ENCODE results near the gene FOSL2.
A peak's percentile ranks its signal among the peaks of the same experiment; 100 is the strongest.

Gene FOSL2

DNA sequence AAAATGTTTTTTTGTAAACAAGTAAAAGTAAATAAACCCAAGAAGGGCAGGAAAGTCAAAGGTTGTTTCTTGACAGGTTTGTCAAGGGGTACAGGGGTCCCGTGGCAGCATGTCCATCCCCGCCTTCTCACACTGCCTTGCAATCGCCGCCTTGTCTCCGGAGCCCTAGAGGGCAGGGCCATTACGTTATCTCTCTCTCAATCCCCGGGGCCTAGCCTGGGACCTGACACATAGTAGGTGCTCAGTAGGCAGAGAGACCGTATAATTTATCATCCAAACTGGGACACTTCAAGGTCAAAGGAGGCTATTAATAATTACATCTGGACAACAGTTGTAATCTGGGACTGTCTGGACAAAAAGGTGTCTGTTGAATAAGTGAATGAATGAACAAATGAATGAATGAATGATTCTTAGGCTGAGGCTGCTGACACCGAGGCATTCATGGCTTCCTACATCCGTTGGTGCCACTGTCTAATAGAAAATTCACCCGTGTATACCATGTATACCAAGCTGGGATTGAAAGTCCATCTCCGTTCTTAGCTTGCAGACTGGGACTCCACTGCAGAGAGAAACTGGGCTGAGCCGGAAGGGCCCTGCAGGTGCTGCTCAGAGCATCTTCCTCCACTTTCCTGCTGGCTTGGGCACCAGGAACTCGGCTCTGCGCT, 58.4 kb downstream of the FOSL2 start:
- ChIA-PET POLR2A (no interaction called here), CTCF (interaction anchor here (0.6 to 0.7 kb wide), 3 partner anchors 112 to 759 kb away, joined by 3 read pairs; no protein-coding TSS in a partner anchor)
- Histone ChIP-seq H3K36me3 (ENCODE audit: control insufficient read depth in 2 of 2, insufficient read depth in 1 of 2, low read length in 2 of 2) (no peaks in the 10 kb centered on the region), H3K4me3 (ENCODE audit: low read depth, low read length) (no peak overlapping the region), H3K27ac (ENCODE audit: extremely low read depth, low read depth, low read length) (no peak overlapping the region), H3K4me1 (ENCODE audit: control insufficient read depth, insufficient read depth, low read length) (peaks cover 3% of the 10 kb centered on the region; the same call in 1 of the 2 replicates), H3K9me3 (ENCODE audit: control insufficient read depth, insufficient read depth, low read depth, low read length) (no peaks in the 10 kb centered on the region)
- TF ChIP-seq, protein P1, sequence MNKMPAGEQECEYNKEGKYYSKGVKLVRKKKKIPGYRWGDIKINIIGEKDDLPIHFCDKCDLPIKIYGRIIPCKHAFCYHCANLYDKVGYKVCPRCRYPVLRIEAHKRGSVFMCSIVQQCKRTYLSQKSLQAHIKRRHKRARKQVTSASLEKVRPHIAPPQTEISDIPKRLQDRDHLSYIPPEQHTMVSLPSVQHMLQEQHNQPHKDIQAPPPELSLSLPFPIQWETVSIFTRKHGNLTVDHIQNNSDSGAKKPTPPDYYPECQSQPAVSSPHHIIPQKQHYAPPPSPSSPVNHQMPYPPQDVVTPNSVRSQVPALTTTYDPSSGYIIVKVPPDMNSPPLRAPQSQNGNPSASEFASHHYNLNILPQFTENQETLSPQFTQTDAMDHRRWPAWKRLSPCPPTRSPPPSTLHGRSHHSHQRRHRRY (tag by site-specific recombination; IDR thresholded peaks at IDR 0.05): no peak
- TF ChIP-seq ZNF2 (tag by site-specific recombination; IDR thresholded peaks at IDR 0.05) (no peak), YY1 (tag by site-specific recombination; IDR thresholded peaks at IDR 0.05) (no peak), IKZF3 (tag by site-specific recombination; IDR thresholded peaks at IDR 0.05) (no peak), ZNF837 (tag by site-specific recombination; IDR thresholded peaks at IDR 0.05) (no peak), ZNF768 (tag by site-specific recombination; IDR thresholded peaks at IDR 0.05) (no peak)

DNA sequence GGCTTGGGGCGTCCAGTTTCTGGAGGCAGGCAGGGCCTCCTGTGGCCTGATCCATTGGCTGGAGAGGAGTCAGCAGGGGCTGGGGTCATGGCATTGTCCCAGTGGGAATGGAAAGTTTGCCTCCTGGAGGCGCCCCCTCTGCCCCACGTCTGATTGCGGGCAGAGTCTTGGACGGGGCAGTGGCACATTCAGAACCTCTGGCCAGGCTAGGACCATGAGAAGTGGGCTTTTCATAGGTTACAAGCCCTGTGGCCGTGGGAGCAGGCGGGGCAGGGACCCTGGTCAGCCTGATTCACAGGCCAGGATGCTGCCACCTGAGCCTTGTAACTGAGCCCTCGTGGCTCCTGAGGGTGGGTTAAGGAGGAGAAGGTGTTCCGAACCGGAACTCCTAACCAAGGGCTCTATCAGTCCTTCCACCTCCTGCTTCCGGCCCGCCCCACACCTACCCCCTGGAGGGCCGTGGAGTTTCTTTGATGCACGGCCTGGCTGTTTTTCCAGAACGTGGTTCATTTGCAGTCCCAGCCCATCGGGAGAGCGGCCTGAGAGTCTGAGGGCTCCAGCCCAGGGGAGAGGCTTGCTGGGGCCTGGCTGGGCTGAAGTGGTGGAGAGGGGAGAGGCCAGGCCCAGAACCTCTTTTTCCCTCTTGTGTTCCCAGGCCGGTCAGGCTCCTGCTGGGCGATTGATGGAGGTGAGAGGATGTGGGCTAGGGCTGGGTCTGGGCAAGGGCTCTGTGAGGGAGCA, 59.3 kb downstream of the FOSL2 start:
- no peaks in the 10 kb centered on the region for H3K9me3 ChIP-seq (ENCODE audit: control insufficient read depth, insufficient read depth, low read depth, low read length)
- ChIA-PET CTCF (interaction anchor here (0.5 to 1.4 kb wide), 11 partner anchors 8 to 769 kb away, joined by 3 to 7 read pairs (median 4); no protein-coding TSS in a partner anchor), POLR2A (no interaction called here)
- no peak overlapping the region for H3K4me3 ChIP-seq (ENCODE audit: low read depth, low read length)
- TF ChIP-seq ZNF571 (tag by site-specific recombination; IDR thresholded peaks at IDR 0.05): no peak
- TF ChIP-seq, protein P2, sequence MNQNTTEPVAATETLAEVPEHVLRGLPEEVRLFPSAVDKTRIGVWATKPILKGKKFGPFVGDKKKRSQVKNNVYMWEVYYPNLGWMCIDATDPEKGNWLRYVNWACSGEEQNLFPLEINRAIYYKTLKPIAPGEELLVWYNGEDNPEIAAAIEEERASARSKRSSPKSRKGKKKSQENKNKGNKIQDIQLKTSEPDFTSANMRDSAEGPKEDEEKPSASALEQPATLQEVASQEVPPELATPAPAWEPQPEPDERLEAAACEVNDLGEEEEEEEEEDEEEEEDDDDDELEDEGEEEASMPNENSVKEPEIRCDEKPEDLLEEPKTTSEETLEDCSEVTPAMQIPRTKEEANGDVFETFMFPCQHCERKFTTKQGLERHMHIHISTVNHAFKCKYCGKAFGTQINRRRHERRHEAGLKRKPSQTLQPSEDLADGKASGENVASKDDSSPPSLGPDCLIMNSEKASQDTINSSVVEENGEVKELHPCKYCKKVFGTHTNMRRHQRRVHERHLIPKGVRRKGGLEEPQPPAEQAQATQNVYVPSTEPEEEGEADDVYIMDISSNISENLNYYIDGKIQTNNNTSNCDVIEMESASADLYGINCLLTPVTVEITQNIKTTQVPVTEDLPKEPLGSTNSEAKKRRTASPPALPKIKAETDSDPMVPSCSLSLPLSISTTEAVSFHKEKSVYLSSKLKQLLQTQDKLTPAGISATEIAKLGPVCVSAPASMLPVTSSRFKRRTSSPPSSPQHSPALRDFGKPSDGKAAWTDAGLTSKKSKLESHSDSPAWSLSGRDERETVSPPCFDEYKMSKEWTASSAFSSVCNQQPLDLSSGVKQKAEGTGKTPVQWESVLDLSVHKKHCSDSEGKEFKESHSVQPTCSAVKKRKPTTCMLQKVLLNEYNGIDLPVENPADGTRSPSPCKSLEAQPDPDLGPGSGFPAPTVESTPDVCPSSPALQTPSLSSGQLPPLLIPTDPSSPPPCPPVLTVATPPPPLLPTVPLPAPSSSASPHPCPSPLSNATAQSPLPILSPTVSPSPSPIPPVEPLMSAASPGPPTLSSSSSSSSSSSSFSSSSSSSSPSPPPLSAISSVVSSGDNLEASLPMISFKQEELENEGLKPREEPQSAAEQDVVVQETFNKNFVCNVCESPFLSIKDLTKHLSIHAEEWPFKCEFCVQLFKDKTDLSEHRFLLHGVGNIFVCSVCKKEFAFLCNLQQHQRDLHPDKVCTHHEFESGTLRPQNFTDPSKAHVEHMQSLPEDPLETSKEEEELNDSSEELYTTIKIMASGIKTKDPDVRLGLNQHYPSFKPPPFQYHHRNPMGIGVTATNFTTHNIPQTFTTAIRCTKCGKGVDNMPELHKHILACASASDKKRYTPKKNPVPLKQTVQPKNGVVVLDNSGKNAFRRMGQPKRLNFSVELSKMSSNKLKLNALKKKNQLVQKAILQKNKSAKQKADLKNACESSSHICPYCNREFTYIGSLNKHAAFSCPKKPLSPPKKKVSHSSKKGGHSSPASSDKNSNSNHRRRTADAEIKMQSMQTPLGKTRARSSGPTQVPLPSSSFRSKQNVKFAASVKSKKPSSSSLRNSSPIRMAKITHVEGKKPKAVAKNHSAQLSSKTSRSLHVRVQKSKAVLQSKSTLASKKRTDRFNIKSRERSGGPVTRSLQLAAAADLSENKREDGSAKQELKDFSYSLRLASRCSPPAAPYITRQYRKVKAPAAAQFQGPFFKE (tag by site-specific recombination; IDR thresholded peaks at IDR 0.05; ENCODE audit: borderline replicate concordance): no peak
- 0 out of 2 replicates have a peak, but pooled peaks have one; percentile 17 for TF ChIP-seq ZNF600 (tag by site-specific recombination; IDR thresholded peaks at IDR 0.05)
- no peak overlapping the region for H3K27ac ChIP-seq (ENCODE audit: extremely low read depth, low read depth, low read length)
- peaks cover 3% of the 10 kb centered on the region; the same call in 1 of the 2 replicates for H3K4me1 ChIP-seq (ENCODE audit: control insufficient read depth, insufficient read depth, low read length)
- no peaks in the 10 kb centered on the region for H3K36me3 ChIP-seq (ENCODE audit: control insufficient read depth in 2 of 2, insufficient read depth in 1 of 2, low read length in 2 of 2)

DNA sequence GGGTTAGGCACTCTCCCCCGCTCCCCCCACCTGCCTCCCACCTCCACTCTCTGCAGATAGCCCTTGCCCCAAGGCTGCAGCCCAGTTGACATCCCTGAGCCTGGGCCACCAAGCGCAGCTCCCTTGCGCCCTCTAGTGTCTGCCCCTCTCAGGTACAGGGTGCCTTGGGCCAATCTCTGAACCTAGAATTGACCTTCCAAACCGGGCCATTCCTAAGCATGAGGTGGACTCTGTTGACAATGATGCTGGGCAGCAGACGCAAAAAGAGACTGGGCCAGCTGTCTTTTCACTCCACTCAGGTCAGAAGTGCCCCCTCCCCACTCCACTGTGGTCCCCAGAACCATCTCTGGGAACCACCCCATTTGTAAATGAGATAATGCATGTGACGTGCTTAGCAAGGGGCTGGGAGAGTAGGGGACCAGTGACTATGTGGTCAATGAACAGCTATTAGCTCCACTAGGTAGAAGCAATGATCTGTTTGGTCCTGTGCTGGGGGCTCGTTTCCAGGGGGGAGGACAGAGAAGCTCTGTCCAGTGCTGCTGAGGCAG, 60.0 kb downstream of the FOSL2 start:
- Histone ChIP-seq H3K9me3 (ENCODE audit: control insufficient read depth, insufficient read depth, low read depth, low read length) (no peaks in the 10 kb centered on the region), H3K4me3 (ENCODE audit: low read depth, low read length) (no peak overlapping the region), H3K4me1 (ENCODE audit: control insufficient read depth, insufficient read depth, low read length) (peaks cover 3% of the 10 kb centered on the region; the same call in 1 of the 2 replicates), H3K36me3 (ENCODE audit: control insufficient read depth in 2 of 2, insufficient read depth in 1 of 2, low read length in 2 of 2) (no peaks in the 10 kb centered on the region), H3K27ac (ENCODE audit: extremely low read depth, low read depth, low read length) (no peak overlapping the region)
- POLR2A ChIA-PET: no interaction called here
- CTCF ChIA-PET: interaction anchor here (0.5 to 2.4 kb wide), 19 partner anchors 8 to 770 kb away, joined by 3 to 8 read pairs (median 3); no protein-coding TSS in a partner anchor
- TF ChIP-seq, protein P3, sequence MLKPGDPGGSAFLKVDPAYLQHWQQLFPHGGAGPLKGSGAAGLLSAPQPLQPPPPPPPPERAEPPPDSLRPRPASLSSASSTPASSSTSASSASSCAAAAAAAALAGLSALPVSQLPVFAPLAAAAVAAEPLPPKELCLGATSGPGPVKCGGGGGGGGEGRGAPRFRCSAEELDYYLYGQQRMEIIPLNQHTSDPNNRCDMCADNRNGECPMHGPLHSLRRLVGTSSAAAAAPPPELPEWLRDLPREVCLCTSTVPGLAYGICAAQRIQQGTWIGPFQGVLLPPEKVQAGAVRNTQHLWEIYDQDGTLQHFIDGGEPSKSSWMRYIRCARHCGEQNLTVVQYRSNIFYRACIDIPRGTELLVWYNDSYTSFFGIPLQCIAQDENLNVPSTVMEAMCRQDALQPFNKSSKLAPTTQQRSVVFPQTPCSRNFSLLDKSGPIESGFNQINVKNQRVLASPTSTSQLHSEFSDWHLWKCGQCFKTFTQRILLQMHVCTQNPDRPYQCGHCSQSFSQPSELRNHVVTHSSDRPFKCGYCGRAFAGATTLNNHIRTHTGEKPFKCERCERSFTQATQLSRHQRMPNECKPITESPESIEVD (tag by site-specific recombination; IDR thresholded peaks at IDR 0.05): no peak
- TF ChIP-seq, protein P4, sequence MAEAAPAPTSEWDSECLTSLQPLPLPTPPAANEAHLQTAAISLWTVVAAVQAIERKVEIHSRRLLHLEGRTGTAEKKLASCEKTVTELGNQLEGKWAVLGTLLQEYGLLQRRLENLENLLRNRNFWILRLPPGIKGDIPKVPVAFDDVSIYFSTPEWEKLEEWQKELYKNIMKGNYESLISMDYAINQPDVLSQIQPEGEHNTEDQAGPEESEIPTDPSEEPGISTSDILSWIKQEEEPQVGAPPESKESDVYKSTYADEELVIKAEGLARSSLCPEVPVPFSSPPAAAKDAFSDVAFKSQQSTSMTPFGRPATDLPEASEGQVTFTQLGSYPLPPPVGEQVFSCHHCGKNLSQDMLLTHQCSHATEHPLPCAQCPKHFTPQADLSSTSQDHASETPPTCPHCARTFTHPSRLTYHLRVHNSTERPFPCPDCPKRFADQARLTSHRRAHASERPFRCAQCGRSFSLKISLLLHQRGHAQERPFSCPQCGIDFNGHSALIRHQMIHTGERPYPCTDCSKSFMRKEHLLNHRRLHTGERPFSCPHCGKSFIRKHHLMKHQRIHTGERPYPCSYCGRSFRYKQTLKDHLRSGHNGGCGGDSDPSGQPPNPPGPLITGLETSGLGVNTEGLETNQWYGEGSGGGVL (tag by site-specific recombination; IDR thresholded peaks at IDR 0.05): peak; percentile 84
- TF ChIP-seq ZNF121 (tag by site-specific recombination; IDR thresholded peaks at IDR 0.05) (no peak), ZNF10 (tag by site-specific recombination; IDR thresholded peaks at IDR 0.05) (no peak), ZNF48 (tag by site-specific recombination; IDR thresholded peaks at IDR 0.05) (no peak), ZFP69B (tag by site-specific recombination; IDR thresholded peaks at IDR 0.05) (no peak), GLI2 (tag by site-specific recombination; IDR thresholded peaks at IDR 0.05; ENCODE audit: borderline replicate concordance, low read depth) (no peak), ZSCAN16 (tag by site-specific recombination; IDR thresholded peaks at IDR 0.05) (no peak), ZNF571 (tag by site-specific recombination; IDR thresholded peaks at IDR 0.05) (no peak), ZNF214 (tag by site-specific recombination; IDR thresholded peaks at IDR 0.05; ENCODE audit: borderline replicate concordance) (no peak)

Measured in HEK293 (cell line).